ENCODE data around the gene ULK4.

DNA sequence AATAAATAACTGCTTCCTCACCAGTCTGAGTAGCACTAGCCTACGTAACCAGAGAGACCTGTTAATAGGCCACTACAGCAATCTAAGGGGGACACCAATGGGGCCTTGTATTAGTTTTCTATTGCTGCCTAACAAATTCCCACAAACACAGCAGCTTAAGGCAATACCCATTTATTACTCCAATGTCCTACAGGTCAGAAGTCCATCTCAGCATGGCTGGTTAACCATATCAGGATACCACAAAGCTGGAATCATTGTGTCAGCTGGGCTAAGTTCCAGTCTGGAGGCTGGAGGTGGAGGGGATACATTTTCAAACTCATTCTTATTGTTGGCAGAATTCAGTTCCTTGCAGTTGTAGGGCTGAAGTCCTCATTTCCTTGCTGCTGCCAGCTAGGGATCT is 331.9 kb downstream of the ULK4 start:
- TF ChIP-seq CTCF (IDR thresholded peaks at IDR 0.05) (no peak), POLR2AphosphoS5 (IDR thresholded peaks at IDR 0.05; ENCODE audit: low read depth, low read length) (no peak), SIN3A (IDR thresholded peaks at IDR 0.05; ENCODE audit: borderline replicate concordance, insufficient read depth, low read depth, low read length) (no peak)
- TF ChIP-seq, protein P1, sequence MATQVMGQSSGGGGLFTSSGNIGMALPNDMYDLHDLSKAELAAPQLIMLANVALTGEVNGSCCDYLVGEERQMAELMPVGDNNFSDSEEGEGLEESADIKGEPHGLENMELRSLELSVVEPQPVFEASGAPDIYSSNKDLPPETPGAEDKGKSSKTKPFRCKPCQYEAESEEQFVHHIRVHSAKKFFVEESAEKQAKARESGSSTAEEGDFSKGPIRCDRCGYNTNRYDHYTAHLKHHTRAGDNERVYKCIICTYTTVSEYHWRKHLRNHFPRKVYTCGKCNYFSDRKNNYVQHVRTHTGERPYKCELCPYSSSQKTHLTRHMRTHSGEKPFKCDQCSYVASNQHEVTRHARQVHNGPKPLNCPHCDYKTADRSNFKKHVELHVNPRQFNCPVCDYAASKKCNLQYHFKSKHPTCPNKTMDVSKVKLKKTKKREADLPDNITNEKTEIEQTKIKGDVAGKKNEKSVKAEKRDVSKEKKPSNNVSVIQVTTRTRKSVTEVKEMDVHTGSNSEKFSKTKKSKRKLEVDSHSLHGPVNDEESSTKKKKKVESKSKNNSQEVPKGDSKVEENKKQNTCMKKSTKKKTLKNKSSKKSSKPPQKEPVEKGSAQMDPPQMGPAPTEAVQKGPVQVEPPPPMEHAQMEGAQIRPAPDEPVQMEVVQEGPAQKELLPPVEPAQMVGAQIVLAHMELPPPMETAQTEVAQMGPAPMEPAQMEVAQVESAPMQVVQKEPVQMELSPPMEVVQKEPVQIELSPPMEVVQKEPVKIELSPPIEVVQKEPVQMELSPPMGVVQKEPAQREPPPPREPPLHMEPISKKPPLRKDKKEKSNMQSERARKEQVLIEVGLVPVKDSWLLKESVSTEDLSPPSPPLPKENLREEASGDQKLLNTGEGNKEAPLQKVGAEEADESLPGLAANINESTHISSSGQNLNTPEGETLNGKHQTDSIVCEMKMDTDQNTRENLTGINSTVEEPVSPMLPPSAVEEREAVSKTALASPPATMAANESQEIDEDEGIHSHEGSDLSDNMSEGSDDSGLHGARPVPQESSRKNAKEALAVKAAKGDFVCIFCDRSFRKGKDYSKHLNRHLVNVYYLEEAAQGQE (IDR thresholded peaks at IDR 0.05; ENCODE audit: insufficient read depth in 1 of 2, low read depth in 2 of 2, low read length in 1 of 2) = no peak
